Left ventricle myocardium superior (tissue), 1 donor: ENCODE data around the gene GPR37L1. TPM values are rescaled to one million over a fixed set of nuclear protein-coding genes. Genes with fewer than 3 reads are reported as not detected.

Experiments used
- ATAC-seq: fragments of 200-7000 bp; cut with Tn5 transposase; one replicate; pipeline ENCODE4 v1.9.1; 2020; ENCODE audit warnings: mild to moderate bottlenecking, moderate library complexity
- DNase-seq: peaks from one replicate; pipeline ENCODE4 v3.0.0-alpha.2; 2020
- intact Hi-C: fragments of 100-400 bp; cut with micrococcal nuclease; formaldehyde crosslinking; loops from one replicate; pipeline ENCODE4 v1.11.0; 2022
- total RNA-seq: library from RNA; stranded (reverse); fragmentation: NEBNext Ultra II Directional; extraction: Animal tissue kit (Norgen Biotek cat#: 25700); gene quantifications from one replicate; pipeline ENCODE4 v1.2.1, GENCODE V29; 2021
- donor health status: DM: no; HTN: yes; CAD: no; lungs with severe emphysema.

GPR37L1 gene
- total RNA-seq, 1 donor from 2014 or later = 0.07 TPM

DNA sequence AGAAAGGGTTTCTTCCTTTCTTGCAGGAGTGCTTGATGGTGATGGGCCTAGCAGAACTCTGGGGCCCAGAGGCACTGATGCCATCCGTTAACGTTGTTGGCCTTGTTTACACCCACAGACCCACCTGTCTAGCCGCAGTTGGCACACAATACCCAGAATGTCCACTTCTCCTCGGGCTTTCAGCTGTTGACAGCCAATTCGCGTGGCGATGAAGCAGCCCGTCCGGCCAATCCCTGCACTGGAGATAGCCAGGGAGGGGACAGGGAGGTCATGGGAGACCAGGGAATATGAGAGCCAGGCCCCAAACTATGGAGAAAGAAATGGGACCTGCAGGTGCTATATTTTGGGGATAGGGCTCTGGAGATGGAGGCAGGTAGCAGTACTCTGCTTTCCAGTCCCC lies 27.5 kb downstream of the GPR37L1 start:
- DNase-seq (no peak), ATAC-seq (no peak)
- intact Hi-C loops = no loop called here

DNA sequence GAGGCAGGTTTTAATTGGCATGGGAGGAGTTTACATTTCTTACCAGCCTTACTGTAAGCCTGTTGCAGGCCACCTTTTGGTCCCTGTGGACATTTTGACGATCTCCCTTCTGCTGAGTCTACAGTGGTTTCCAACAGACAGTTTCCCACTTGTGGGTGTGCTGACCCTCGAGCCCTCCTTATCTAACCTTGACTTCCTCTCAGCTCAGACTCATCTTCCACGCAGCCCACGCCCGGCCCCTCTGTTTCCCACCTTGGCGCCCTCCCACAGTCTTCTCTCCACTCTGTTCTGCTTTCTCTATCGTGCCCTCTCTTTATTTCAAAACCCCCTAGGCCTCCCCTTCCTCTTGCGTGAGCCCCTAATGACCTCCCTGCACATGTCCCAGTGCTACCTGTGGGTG lies 27.9 kb downstream of the GPR37L1 start:
- no peak for ATAC-seq

DNA sequence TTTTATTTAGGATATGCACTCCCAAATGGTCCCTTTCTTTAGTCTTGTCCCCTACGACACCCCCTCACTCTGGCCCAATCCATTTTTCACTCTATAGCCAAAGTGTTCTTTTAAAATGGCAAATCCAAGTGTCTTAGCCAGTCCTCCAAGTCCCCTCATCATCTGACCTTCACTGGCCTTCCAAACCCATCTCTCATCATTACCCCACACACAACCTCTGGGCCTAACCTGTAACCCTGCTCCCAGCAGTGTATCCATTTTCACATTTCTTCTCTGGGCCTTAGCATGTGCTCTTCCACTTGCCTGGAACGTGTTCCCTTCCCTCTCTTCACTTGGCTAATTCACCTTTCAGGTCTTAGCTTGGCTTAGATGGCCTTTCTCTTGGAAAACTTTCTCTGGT lies 28.3 kb downstream of the GPR37L1 start:
- intact Hi-C loops = no loop called here
- ATAC-seq (no peak), DNase-seq (no peak)

More for the DNA sequence above, 27.9 kb downstream of the GPR37L1 start:
- DNase-seq = no peak
- intact Hi-C loops = no loop called here

DNA sequence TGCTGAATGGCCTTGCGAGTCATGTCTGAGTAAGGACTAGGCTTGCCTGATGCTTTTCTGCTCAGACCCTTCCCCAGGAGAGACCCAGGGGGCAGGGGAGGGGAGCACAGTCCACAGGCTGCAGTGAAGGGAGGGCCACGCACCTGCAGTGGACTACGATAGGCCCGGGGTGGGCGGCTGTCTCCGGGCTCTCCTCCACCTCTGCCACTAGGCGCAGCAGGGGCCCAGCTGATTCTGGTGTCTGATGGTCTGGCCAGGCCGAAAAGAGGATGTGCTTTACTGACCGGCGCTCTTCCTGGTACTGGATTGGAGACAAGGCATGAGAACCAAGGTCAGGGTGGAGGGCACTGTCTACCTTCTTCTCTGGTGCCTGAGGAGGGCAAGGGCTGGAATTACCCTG lies 29.7 kb downstream of the GPR37L1 start:
- DNase-seq (no peak), ATAC-seq (no peak)
- intact Hi-C loops = no loop called here

DNA sequence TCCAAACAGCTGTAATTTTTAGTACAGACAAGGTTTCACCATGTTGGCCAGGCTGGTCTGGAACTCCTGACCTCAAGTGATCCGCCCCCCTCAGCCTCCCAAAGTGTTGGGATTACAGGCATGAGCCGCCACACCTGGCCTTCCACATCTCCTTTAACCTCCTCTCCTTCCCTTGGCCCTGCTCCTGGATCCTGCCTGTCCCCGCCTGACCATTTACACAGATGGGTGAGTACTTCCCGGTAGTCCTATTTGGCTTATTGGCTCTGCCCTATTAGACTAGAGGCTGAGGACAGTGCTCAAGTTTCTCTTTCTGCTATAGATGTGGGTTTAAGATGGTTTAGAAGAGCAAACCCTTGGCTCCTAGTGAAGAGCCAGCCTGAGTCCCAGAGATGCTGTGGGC lies 30.6 kb downstream of the GPR37L1 start:
- intact Hi-C loops = no loop called here
- DNase-seq (no peak), ATAC-seq (no peak)

- ATAC-seq (no peak), DNase-seq (no peak)
- intact Hi-C loops = no loop called here
These were observed 31.5 kb downstream of the GPR37L1 start for GRCh38 chr1:202154148-202154765.

DNA sequence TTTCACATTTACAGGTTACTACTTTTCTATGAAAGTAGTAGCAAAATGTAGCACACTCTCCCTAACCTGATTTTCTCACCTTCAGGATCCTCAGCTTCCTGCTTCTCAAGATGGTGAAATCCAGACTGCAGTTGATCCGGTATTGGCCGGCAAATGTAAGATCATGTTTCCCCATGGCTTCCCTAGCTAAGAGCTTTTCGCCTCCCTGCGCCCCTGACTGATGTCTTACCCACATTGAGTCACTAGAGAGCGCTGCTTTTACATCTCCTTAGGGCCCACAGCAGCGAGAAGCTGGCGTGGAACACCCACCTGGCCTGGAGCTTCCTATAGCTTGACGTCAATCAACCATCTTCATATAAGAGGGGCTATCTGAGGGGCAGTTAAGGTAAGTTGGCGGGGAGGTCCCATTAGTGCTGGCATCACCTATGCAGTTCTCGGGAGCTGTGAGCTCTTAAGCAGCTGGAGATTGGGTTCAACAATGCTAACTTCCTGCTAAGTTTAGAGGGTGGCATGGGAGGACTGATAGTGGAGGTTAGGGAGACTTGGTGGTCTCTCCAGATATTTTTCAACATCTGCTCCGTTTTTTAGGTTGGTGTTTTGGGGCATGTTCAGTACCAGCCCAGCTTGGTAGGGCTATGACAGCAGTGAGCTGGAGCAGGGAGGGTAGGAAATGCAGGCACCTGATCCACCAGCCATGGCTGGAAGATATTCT lies 32.2 kb downstream of the GPR37L1 start:
- DNase-seq (no peak), ATAC-seq (peak; percentile 41)
- intact Hi-C loops = no loop called here

- ATAC-seq = peak; percentile 37
- intact Hi-C loops = no loop called here
- DNase-seq = peak; percentile 62
These were observed 32.8 kb downstream of the GPR37L1 start for GRCh38 chr1:202155478-202156021.

GRCh38 chr1:202156590-202156989 lies 33.9 kb downstream of the GPR37L1 start:
- intact Hi-C loops = no loop called here
- ATAC-seq (no peak), DNase-seq (no peak)

- intact Hi-C loops = no loop called here
- ATAC-seq (no peak), DNase-seq (no peak)
These were observed 35.2 kb downstream of the GPR37L1 start for GRCh38 chr1:202157945-202158344.

DNA sequence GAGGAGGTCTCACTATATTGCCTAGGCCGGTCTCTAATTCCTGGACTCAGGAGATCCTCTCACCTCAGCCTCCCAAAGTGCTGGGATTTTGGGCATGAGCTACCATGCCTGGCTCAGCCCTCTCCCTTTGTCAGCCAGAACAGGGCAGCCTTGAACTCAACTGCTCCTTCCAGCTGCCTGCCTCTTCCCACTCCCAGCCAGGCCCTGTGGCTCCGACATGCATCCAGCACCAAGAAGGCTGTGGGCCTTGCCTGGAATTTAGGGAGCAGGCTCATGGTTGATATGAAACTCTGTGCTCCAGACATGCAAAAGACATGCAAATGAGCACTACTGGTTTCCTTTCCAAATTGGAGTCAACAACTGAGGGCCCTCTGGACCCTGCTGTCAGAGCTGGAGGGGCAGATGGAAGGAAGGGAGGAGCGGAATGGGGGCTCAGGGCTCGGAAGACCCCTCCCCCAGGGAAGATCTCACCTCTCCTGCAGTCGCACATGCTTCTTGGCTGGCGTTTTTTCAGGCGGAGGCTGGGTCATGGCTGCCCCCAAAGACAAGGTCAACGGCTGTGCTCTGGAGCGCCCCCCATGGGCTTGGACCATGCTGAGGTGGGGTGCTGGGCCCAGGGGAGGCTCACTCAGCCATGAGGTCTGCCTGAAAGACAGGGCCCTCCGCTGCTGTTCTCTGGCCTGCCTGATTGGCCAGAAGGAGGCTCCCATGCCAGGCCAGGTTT lies 36.3 kb downstream of the GPR37L1 start:
- DNase-seq (peak; percentile 24), ATAC-seq (no peak)
- intact Hi-C loops = no loop called here

DNA sequence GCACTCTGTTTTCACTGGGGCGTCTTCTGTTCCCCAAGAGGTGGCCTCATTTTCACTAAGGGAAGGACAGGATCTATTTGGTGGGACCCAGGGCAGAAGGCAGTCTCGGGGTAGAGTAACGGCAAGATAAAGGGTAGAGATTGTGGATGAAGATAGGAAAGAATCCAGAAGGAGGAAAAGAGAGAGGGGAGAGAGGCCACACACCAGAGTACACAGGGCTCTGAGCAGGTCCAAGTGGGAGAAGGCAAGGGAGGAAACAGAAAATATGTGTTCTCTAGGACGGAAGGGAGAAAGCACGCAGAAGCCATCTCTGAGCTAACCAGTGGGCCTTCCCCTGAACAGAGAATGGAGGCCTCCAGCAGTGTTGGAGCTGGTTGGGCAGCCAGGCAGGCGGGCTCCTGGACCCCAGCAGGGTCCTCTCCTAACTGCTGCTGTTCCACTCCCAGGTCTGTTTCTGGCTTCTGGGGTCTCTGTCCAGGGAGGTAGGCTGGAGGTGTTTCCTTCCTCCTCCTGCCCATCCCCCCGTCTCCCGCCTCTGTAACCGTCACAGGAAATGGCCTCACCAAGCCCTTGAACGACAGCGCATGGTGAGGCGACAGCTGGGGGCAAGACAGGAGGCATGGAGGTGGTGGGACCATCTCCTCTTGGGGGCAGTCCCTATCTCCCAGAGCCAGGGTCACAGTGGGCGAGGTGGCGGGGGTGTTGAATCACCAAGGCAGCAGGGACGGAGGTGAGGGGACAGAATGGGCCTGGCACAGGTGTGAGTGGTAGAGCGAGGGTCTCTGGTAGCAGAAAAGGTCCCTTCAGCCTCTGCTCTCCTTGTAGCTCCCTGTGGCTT lies 37.0 kb downstream of the GPR37L1 start:
- no peak for ATAC-seq
- DNase-seq = no peak

GRCh38 chr1:202160377-202160940 lies 37.7 kb downstream of the GPR37L1 start, which contains the start of gene PTPN7:
TSS of gene PTPN7 (minus strand) at chr1:202160602. CDS start at chr1:202159402, 1,200 bp downstream.
- intact Hi-C loops = no loop called here
- ATAC-seq (peak; percentile 27), DNase-seq (peak; percentile 56)

More for the DNA sequence above, 37.0 kb downstream of the GPR37L1 start:
- intact Hi-C loops = no loop called here

DNA sequence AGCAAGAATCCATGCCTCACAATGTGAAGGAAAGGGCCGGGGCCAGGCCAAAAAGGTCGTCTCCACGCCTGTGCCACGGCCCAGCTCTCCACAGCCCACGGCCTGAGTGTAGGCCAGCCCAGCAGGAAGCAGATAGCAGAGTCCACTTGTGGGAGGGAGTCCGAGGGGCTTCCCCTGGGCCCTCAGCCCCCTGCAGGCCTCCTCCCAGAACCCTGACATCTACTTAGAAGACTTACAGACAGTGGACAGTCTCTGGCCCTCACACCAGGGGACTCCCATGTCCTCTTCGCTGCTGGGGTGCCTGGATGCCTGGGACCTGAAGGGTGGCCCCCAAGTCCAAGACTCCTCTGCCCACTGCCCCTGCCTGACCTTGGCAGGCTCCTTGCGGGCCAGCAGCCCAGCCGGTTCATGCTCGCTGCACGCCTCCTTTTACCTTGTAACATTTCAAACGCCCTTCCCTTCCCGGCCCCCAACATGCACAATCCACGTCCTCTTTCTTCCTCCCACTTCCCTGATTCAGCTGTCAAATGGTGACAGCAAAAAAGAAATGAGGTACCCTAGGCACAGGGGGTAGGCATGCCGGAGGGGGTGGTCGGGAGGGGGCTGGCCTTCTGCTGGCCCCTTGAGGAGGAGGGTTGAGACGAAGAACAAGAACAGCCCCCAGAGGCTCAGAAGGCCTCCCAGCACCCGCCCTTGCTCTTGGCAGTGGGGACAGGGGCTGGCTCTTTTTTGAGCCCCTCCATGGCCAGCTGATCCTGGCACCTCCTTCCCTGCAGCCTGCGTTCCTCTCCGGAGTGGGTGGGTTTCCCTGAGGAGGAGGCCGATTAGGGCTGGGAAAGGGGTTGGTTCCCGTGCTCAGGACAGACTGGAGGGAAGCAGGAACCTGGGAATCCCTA lies 38.7 kb downstream of the GPR37L1 start:
- DNase-seq (no peak), ATAC-seq (no peak)
- intact Hi-C loops = no loop called here

GRCh38 chr1:202162047-202162417 lies 39.3 kb downstream of the GPR37L1 start:
- intact Hi-C loops = no loop called here
- ATAC-seq (no peak), DNase-seq (no peak)

DNA sequence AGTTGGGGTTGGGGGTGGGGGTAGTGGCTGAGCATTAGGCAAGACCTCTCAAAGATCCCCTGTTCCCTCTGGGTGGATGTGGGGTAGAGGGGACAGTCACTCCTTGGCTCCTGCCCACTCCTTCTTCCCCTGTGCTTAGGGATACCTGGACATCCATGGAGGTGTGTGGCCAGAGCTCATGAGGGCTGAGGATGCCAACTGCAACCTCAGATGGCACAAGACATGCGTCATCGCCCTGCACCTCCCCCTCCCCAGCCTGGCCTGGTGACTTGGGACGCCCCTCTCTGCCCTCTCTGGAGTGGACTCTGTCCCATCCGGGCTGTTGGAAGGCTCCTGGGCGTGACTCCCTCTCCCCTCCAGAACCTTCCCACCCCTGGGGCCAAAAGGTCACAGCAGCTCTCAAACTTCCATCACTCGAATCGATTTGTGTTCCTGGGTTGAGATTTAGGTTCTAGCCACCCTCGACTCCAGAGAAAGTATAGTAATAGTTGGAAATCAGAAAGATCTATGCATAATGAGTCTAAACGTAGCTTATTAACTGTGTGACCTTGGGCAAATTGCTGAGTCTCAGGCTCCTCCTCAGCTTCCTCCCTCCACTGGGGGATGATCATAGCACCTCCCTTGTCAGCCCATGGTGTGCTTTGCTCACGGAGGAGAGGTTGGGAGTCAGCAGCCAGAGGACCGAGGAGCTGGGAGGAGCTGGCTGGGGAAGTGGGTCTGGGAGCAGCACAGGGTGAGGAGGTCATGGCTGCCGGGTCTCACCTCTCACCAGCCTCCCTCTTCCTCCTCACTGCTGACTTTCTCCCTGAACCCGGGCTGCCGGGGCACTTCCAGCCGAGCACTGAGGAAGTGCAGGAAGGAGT lies 39.9 kb downstream of the GPR37L1 start:
- DNase-seq = no peak
- no peak for ATAC-seq
- intact Hi-C loops = no loop called here
